Prostate gland (tissue), 2 donors: ENCODE results near the gene TLCD5.

Experiments
- CTCF ChIP-seq, 4 experiments: fragments of 200-600 bp in 2 of 4; fragments of 450-650 bp in 2 of 4; sonication (generic) in 2 of 4; IDR thresholded peaks; 1 replicate in 3 of 4; 2 replicates in 1 of 4; pipeline ENCODE4 v1.5.1; 2016 to 2019; ENCODE audit warnings: antibody characterized with exemption in 4 of 4, mild to moderate bottlenecking in 2 of 4, moderate library complexity in 2 of 4
- POLR2A ChIP-seq: fragments of 450-650 bp; IDR thresholded peaks from one replicate; pipeline ENCODE4 v1.6.1; 2016; ENCODE audit warnings: antibody characterized with exemption, mild to moderate bottlenecking
- POLR2AphosphoS5 ChIP-seq: sonication (generic); formaldehyde crosslinking; IDR thresholded peaks from one replicate; pipeline ENCODE4 v1.6.1; 2017; ENCODE audit warnings: antibody characterized with exemption

GRCh38 chr11:120330045-120330444 lies 4.9 kb downstream of the TLCD5 start:
- TF ChIP-seq CTCF (IDR thresholded peaks at IDR 0.05) = no peak
- no peak for TF ChIP-seq POLR2AphosphoS5
- TF ChIP-seq POLR2A = no peak
